AG09319 (cell line): Measurements from ENCODE around the gene PAOX.
"Not testable (repeated sequence)": the region's sequence is repeated elsewhere in the genome, so short reads cannot be mapped to it uniquely, and the experiment has no call there.

ENCODE experiments used
- DNase-seq: peaks from one replicate; pipeline ENCODE4 v3.0.0-alpha.2; 2010; ENCODE audit warnings: low read depth; ENCODE audit errors: extremely low read depth
- TF ChIP-seq, protein P1 (sequence below): IDR thresholded peaks from 2 replicates; pipeline ENCODE4 v1.5.1; 2011; ENCODE audit warnings: low read depth, mild to moderate bottlenecking, inconsistent platforms, low read length, moderate library complexity

The PAOX gene

DNA sequence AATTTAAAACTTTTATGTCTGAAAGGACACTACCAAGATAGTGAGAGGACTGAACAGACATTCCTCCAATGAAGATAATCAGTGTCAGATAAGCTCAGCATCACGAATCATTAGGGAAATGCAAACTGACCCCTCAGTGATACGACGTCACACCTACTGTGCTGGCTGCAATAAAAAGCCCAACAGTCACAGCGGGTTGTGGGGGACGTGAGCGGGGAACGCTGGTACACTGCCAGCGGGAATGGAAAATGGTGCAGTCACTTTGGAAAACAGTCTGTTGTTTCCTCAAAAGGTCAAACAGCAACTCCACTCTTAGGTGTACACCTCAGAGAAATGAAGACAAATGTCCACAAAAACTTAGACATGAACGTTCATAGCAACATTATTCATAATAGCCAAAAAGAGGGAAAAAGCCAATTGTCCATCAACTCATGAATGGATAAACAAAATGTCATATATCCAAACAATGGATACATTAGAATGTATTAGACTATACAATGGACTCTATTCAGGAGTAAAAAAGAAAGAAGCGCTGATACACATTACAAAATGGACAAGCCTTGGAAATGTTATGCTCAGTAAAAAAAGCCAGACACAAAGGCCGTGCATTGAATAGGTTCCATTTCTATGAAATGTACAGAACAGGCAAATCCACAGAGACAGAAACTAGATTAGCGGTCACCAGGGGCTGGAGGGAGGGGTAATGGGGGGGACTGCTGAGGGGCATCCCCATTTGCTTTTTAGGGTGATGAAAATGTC lies 3.5 kb upstream of the PAOX start:
- DNase-seq, result no peak
- TF ChIP-seq, protein P1, sequence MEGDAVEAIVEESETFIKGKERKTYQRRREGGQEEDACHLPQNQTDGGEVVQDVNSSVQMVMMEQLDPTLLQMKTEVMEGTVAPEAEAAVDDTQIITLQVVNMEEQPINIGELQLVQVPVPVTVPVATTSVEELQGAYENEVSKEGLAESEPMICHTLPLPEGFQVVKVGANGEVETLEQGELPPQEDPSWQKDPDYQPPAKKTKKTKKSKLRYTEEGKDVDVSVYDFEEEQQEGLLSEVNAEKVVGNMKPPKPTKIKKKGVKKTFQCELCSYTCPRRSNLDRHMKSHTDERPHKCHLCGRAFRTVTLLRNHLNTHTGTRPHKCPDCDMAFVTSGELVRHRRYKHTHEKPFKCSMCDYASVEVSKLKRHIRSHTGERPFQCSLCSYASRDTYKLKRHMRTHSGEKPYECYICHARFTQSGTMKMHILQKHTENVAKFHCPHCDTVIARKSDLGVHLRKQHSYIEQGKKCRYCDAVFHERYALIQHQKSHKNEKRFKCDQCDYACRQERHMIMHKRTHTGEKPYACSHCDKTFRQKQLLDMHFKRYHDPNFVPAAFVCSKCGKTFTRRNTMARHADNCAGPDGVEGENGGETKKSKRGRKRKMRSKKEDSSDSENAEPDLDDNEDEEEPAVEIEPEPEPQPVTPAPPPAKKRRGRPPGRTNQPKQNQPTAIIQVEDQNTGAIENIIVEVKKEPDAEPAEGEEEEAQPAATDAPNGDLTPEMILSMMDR, result no peak

DNA sequence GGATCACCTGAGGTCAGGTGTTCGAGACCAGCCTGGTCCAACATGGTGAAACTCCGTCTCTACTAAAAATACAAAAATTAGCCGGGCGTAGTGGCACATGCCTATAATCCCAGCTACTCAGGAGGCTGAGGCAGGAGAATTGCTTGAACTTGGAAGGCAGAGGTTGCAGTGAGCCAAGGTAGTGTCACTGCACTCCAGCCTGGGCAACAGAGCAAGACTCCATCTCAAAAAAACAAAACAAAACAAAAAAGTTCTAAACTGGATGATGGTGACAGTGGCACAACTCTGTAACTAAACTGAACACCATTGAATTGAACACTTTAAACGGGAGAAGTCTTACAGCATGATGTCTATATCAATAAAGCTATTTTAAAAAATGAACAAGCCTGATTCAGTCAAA lies 2.9 kb upstream of the PAOX start:
- not testable (repeated sequence) for DNase-seq

DNA sequence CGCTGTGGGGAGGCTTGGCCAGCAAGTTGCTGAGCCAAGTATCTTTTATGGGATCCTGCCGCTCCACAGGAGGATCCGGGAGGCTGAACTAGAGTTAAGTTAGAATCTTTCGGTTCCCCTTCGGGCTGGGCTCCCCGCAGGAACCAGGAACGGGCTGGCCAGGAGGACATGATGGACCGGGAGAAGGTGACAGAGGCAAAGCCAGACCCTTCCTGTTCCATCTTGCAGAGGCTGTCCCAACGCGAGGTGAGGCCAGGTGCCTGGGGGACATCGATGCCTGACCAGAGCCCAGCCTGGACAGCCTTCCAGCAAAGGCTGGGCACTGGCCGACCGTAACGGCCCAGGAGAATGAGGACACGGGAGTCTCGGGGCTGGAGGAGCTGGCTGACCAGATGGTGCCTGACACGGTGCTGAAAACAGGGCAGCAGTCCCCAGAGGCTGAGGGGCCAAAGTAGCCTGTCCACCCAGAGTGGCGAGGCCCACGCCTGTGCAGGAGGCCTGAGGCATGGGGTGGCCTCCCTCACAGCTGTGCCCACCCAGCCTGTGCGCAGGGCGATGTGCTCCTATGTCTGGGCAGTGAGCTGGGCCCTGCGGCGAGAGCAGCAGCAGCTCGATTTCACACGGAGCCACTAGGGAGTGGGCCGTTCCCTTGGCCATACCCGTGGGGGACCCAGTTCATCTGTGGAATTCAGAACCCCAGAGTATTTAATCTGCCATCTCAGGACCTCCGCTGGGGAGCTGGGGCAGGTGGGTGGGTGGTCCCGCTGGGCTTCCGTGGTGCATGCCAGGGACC lies 1.8 kb upstream of the PAOX start:
- DNase-seq, result no peak
- TF ChIP-seq, protein P1, result no peak

DNA sequence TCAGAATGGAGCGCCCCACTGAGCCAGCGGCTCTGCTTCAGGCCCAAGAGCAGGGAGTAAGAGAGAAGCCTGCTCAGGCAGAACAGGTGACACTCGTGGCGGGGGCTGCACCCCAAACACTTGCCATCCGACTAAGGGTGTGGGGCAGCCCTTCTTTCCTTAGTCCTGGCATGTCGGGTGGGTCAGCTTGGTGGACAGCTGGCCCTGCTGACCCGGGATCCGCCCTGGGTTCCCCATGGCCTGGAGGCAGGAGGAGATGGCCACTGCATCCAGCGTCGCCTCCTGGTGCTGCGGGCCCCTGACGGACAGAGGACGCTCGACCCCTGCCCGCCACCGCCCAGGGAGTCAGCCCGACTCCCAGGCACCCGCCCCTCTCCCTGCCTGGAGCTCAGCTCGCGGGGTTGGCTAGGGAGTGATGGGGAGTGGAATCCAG lies 1.2 kb upstream of the PAOX start:
- TF ChIP-seq, protein P1, result no peak
- DNase-seq, result no peak

DNA sequence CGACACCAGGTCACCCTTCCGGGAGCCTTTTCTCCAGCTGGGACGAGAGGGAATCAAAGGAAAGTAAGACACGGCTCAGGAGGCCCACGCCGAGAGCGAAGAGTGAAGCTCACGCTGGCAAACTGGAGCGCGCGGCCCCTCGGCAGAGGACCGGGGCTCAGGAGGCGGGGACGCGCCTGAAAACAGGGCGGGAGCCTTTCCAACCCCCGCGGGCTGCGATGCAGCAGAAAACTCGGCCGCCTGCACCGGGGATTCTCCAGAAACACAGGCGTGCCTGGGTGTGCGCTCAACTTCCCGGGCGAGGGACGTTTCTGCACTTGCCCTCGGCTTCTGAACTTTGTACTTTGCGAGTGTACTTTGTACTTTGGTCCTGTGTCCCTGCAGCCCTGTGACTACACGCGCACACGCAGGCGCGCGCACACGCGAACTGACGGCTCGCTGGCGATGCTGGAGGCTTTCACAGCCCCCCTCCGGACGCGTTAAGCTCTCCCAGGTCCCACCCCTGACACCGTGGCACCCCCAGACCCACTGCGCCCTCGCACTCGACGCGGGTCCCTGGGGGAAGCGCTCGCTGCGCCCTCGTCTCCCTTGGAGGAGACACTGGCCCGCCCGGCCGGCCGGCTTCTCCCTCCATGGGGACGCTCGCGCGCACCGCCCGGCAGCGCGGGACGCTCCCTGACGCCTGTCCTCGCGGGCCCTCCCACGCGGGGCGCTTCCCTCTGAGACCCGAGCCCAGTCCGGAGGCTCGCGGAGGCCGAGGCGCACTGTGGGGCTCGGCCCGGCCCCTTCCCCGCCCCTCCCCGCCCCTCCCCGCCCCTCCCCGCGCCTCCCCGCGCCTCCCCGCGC lies 588 bp upstream of the PAOX start:
- DNase-seq, result no peak
- TF ChIP-seq, protein P1, result no peak

DNA sequence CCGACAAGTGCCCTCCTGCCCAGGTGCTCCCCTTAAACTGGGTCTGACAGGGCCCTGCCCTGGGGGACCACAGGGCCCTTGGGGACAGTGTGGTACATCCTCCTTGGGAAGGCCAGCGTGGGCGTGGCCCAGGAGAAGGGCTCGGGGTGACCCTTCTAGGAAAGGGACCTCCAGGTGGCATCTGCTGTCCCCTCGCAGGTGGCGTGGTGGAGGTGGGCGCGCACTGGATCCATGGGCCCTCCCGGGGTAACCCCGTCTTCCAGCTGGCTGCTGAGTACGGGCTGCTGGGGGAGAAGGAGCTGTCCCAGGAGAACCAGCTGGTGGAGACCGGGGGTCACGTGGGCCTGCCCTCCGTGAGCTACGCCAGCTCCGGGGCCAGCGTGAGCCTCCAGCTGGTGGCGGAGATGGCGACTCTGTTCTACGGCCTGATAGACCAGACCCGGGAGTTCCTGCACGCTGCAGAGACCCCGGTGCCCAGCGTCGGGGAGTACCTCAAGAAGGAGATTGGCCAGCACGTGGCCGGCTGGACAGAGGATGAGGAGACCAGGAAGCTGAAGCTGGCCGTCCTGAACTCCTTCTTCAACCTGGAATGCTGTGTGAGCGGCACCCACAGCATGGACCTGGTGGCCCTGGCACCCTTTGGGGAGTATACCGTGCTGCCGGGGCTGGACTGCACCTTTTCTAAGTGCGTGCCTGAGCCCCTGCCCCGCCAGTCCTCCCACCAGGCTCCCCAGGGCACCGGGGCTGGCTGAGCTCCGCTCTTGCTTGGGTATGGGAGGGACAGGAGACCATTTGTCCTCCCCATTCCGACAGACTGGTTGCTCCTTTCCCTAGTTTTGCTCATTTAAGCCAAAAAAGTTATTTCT lies 972 bp downstream of the PAOX start:
- TF ChIP-seq, protein P1, result no peak
- DNase-seq, result no peak

DNA sequence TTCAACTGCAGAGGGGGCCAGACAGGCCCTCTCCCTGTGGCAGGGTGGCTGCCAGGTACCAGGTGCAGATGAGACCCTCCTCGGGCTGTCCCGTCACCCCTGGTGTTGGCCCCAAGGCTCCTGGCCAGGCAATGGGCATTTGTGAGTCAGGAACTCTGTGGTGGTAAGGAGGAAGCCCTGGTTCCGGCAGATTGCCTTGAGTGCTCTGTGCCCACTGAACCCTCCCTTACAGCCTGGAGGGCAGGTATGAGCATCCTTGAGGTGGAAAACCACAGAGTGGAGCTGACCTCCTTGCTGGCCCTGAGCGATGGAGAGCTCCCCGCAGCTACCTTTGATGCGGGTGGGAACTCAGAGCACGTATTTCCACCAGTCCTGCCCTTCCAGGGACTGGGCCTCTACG lies 2.0 kb downstream of the PAOX start:
- TF ChIP-seq, protein P1, result no peak
- DNase-seq, result no peak
